ENCODE results near the gene LRRC43.

LRRC43 gene

DNA sequence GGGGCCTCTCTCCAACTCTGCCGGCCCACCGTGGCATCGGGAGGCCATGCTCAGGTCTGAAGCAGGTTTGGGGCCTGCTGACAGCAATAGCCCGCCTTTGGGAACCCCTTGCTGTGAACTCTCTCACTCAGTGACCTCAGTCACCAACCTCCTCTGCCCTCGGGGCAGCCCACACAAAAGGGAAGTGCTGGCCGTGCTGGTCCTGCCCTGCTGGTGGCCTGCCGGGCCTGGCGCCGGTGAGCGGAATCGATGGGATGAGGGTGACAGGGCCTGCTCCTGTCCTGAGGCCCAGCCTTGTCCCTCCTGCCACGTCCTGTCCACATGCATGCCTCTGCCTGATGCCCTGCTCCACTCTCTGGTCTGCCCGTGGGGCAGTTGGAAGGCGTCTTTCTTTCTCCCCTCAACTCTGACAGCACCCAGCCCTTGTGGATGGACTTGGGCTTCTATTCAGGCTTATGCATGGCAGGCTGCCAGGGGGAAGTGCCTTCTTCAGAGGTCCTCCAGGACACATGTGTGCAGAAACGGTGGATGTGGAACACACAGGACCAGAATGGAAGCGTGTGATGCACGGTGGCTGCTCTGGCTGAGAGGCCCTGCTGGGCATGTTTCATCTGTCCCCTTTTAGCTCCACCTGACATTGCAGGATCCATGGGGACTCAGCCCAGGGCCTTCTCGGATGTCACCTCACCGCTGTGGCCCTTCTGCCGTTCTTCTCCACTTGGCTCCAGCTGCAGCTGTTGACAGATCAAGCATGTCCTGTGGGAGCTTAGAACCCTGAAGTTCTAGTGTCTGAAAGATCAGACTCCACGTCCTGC is 40.8 kb upstream of the LRRC43 start:
- Histone ChIP-seq H3K27me3 (replicated peaks; ENCODE audit: control insufficient read depth, insufficient read depth, low read length) (no peaks in the 10 kb centered on the region; the same call in 1 of the 2 replicates), H3K36me3 (ENCODE audit: control insufficient read depth, insufficient read depth, low read length) (no peaks in the 10 kb centered on the region), H3K4me3 (replicated peaks; ENCODE audit: low read depth, low read length) (no peak overlapping the region)
- DNase-seq (ENCODE audit: extremely low read depth, insufficient read length) = no peak
- no peak for TF ChIP-seq CTCF (IDR thresholded peaks at IDR 0.05; ENCODE audit: insufficient read depth, low read length, poor library complexity, severe bottlenecking)

GRCh38 chr12:122142857-122143256 is 40.1 kb upstream of the LRRC43 start:
- H3K4me3 ChIP-seq (replicated peaks; ENCODE audit: low read depth, low read length) = no peak overlapping the region
- TF ChIP-seq CTCF (IDR thresholded peaks at IDR 0.05; ENCODE audit: insufficient read depth, low read length, poor library complexity, severe bottlenecking) = no peak
- no peaks in the 10 kb centered on the region for H3K36me3 ChIP-seq (ENCODE audit: control insufficient read depth, insufficient read depth, low read length)
- H3K27me3 ChIP-seq (replicated peaks; ENCODE audit: control insufficient read depth, insufficient read depth, low read length) = no peaks in the 10 kb centered on the region; the same call in 1 of the 2 replicates
- no peak for DNase-seq (ENCODE audit: extremely low read depth, insufficient read length)

DNA sequence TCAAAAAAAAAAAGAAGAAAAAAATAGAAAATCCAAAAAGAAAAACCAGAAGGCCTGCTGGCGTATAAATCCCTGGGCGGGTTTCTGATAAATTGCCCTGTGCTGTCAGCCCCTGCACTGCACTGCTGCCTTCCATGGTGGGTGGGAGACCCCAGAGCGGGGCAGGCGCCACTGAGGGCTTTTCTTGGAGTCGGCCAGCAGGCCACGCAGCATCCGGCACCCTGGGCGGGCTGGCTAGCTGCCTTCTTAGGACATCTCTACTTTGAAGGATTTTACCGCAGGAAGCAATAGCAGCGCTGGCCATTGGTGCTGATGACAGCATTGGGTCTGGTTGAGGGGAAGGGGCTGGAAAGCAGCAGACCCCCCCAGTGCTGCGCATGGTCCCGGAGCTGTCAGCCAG is 38.0 kb upstream of the LRRC43 start:
- H3K27me3 ChIP-seq (replicated peaks; ENCODE audit: control insufficient read depth, insufficient read depth, low read length) = no peaks in the 10 kb centered on the region; the same call in none of the 2 replicates
- H3K36me3 ChIP-seq (ENCODE audit: control insufficient read depth, insufficient read depth, low read length) = no peaks in the 10 kb centered on the region
- no peak overlapping the region for H3K4me3 ChIP-seq (replicated peaks; ENCODE audit: low read depth, low read length)
- no peak for TF ChIP-seq CTCF (IDR thresholded peaks at IDR 0.05; ENCODE audit: insufficient read depth, low read length, poor library complexity, severe bottlenecking)
- DNase-seq (ENCODE audit: extremely low read depth, insufficient read length) = no peak

DNA sequence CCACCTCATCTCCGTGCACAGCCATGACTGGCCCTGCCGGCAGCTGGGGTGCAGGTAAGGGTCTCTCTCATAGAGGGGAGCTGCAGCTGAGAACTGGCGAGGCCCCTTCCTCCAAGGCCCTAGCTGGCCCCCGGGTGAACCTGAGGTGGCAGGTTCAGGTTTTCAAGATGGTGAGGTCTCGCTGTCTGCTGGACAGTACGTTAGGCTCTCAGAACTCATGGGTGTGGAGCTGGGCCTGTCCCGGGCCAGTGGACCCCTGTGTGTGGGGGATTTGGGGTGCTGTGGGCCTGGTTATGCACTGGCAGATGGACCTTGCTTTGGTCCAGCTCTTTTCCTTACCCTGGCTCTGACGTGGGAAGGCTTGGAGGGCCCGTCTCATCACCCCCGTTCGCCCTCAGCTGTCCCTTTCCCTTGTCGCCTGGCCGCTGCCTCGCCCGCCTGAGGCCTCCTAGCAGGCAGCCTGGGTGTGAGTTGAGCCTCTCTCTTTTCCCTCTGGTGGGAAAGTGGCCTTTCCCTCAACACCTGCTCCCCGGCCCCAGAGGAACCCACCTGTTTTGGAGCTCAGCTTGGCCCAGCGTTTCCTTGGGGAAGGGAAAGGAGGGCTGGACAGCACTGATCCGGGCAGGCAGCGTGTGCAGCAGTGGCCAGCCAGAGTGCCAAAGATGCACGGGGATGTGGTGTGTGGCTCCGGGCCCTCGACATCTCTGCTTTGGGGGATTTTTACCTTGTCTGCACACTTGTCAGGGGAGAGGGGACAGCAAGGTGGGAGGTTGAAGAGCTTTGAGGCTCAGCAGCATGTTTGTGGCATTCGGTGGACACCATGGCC is 37.2 kb upstream of the LRRC43 start:
- H3K36me3 ChIP-seq (ENCODE audit: control insufficient read depth, insufficient read depth, low read length) = no peaks in the 10 kb centered on the region
- no peak for TF ChIP-seq CTCF (IDR thresholded peaks at IDR 0.05; ENCODE audit: insufficient read depth, low read length, poor library complexity, severe bottlenecking)
- H3K27me3 ChIP-seq (replicated peaks; ENCODE audit: control insufficient read depth, insufficient read depth, low read length) = no peaks in the 10 kb centered on the region; the same call in none of the 2 replicates
- DNase-seq (ENCODE audit: extremely low read depth, insufficient read length) = no peak
- no peak overlapping the region for H3K4me3 ChIP-seq (replicated peaks; ENCODE audit: low read depth, low read length)

GRCh38 chr12:122147514-122148290 is 35.2 kb upstream of the LRRC43 start:
- no peak for TF ChIP-seq CTCF (IDR thresholded peaks at IDR 0.05; ENCODE audit: insufficient read depth, low read length, poor library complexity, severe bottlenecking)
- no peak for DNase-seq (ENCODE audit: extremely low read depth, insufficient read length)
- Histone ChIP-seq H3K4me3 (replicated peaks; ENCODE audit: low read depth, low read length) (no peak overlapping the region), H3K36me3 (ENCODE audit: control insufficient read depth, insufficient read depth, low read length) (no peaks in the 10 kb centered on the region), H3K27me3 (replicated peaks; ENCODE audit: control insufficient read depth, insufficient read depth, low read length) (no peaks in the 10 kb centered on the region; the same call in none of the 2 replicates)

All from GM06990 (cell line).